ENCODE measurements around the gene CISH.

The CISH gene

GRCh38 chr3:50637011-50637410 lies 25.4 kb upstream of the CISH start:
- no peak for DNase-seq (ENCODE audit: low spot score)

- DNase-seq (ENCODE audit: low spot score) = no peak
Measured at GRCh38 chr3:50635066-50635465, 23.5 kb upstream of the CISH start.

- no peak for DNase-seq (ENCODE audit: low spot score)
Measured at GRCh38 chr3:50633230-50633790, 21.7 kb upstream of the CISH start.

DNA sequence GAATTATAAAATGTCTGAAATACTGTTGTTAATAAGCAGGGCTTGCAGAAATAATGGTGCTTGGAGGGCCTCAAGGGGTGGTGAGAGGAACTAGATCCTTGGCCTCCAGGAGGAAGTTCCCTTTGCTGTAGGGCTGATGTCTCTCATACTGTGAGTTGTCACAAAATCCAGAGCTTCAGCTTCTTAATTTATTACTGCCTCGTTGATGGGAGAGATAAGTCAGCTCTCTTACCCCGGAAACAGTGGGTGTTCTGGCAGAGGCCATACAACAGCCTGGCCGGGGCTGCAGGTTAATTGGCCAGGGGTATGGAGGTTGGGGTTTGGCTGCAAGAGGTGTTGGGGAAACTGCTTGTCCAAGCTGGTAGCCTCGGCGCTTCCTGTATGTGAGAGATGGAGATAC lies 20.9 kb upstream of the CISH start:
- no peak for DNase-seq (ENCODE audit: low spot score)

GRCh38 chr3:50630877-50631276 lies 19.3 kb upstream of the CISH start:
- DNase-seq (ENCODE audit: low spot score) = no peak

- no peak for DNase-seq (ENCODE audit: low spot score)
Measured at GRCh38 chr3:50630394-50630793, 18.8 kb upstream of the CISH start.

- no peak for DNase-seq (ENCODE audit: low spot score)
Measured at GRCh38 chr3:50628601-50629000, 17.0 kb upstream of the CISH start.

DNA sequence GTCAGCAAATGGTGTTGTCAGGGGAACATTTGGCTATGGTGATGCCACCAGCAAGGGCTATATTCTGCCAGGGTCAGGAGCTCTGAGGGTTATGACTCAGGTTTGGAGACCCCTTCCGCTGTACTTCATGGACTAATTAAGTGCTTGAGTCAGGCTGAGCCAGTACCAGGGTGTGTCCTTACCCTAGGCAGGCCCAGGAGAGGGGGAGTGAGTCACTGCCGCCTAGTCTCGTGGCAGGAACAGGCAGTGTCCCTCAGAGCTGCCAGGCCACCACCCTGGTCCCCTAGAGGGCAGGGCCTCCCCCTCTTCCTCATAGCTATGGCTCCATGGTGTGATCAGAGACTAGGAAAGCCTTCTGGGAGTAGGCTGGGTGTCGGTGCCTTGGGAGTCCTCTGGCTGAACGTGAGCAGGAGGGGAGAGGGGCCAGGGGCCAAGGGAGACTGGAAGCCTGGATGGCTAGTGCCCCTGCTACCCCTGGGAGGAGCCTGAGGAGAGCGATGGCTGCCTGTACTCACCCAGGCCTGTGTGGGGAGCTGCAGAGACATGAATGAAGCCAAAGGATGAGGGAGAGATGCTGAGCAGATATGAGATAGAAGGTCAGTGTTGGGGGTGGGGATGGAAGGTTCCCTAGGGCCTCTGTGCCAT lies 16.0 kb upstream of the CISH start:
- peak; percentile 66 for DNase-seq (ENCODE audit: low spot score)

- DNase-seq (ENCODE audit: low spot score) = no peak
Measured at GRCh38 chr3:50626401-50626800, 14.8 kb upstream of the CISH start.

DNA sequence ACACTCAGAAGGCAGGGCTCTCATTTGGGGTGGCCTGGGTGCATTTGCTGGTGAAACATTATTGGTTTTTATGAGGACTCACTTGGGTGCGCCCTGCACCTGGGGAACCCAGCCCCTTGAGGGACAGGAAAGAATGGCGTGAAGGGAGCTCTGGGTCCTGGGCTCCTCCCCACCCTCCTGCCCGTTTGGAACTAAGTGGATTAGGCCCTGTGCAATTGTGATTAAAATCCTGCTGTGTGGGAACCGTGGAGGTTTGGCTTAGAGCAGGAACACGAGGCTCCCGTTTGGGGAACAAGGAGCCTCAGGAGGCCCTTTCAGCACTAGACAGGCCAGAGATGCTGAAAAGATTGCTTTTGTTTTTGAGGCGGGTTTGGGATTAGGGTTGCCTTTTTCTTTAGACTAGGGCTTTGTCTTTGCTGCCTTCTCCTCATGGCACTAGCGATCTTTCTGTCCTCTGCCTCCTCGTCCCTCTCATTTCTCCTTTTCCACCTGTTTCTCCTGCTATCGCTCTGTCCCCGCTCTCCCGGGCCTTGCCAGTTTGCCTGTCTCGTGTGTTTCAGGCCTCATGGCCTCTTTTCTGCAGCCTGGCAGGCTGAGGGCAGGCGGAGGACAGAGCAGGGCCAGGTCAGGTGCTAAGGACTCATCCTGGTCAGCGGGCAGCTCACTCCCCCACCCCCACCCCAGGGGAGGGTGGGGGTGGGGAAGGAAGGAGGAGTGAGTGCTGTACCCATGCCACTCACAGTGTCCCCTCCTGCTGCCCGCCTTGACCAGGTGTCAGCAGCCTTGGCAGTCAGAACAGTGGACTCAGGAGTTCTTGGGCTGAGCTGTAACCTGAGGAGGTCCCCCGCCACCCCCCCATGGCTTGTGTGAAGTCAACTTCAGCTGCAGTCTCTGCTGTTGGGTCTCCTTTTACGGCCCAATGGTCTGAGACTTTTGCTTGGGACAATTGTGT lies 13.9 kb upstream of the CISH start:
- DNase-seq (ENCODE audit: low spot score) = peak; percentile 76

DNA sequence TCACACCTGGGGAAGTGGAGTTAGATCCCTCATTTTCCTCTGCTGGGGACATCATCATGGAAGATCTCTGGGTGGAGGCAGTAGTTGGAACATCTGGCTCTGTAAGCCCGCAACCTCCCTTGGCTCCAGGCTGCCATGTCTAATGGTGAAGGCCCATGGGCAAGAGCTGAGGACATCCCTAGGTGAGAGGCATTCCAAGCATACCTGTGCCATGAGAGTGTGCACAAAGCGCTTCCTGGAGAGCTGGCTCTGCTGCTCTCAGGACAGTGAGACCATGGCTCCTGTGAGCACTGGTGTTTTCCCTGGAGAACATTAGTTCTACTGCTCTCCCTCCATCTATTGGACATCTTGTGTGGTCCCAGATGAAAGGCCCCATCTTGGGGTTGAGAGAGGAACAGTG lies 13.1 kb upstream of the CISH start:
- DNase-seq (ENCODE audit: low spot score) = no peak

DNA sequence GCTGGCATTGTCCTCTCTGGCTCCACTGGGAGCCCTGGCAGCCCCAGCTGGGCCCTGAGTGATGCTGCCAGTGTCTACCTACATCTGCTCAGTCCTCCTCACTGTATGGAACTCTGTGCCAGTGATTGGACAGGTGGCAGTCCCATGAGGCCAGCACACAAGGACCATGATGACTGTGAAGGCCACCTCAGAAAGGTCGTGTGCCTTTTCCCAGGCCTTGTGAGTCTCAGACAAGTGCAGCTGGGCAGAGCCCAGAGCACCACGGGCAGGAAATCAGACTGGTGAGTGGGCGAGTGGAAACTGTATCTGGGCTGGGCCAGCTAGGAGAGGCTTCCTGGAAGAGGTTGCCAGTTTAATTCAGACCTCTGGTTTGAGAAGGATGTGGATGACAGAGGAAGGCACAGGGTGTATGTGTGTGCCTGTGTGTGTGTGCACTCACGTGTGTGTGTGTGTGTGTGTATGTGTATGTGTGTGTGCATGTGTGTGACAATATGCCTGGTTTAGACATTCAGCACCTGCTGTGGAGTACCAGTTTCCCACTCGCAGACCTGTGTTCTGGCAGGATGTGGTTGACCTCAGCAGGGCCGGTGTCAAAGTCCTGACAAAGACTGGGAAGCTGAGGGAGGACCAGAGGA lies 12.4 kb upstream of the CISH start:
- no peak for DNase-seq (ENCODE audit: low spot score)

DNA sequence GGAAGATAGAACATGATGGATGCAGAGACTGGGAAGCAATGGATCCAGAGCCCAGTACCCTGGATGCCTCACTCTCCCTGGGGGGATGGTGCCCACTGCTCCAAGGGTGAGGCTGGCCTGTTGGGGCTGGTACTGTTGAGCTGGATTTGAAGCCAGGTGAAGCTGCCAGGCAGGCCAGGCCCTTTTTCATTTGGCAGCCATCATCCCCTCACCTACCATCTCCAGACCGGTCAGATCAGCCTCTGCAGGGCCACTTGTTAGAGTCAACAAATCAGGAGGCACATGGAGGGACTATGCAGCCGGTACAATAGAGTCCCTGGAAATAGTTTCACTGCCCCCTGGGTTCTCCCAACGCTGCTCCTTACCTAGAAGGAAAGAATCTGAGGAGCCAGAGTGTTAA lies 11.3 kb upstream of the CISH start:
- DNase-seq (ENCODE audit: low spot score) = no peak

GRCh38 chr3:50620820-50621219 lies 9.2 kb upstream of the CISH start:
- DNase-seq (ENCODE audit: low spot score) = no peak

GRCh38 chr3:50620420-50620819 lies 8.8 kb upstream of the CISH start:
- DNase-seq (ENCODE audit: low spot score) = no peak

- DNase-seq (ENCODE audit: low spot score) = no peak
Measured at GRCh38 chr3:50617911-50618481, 6.4 kb upstream of the CISH start.

DNA sequence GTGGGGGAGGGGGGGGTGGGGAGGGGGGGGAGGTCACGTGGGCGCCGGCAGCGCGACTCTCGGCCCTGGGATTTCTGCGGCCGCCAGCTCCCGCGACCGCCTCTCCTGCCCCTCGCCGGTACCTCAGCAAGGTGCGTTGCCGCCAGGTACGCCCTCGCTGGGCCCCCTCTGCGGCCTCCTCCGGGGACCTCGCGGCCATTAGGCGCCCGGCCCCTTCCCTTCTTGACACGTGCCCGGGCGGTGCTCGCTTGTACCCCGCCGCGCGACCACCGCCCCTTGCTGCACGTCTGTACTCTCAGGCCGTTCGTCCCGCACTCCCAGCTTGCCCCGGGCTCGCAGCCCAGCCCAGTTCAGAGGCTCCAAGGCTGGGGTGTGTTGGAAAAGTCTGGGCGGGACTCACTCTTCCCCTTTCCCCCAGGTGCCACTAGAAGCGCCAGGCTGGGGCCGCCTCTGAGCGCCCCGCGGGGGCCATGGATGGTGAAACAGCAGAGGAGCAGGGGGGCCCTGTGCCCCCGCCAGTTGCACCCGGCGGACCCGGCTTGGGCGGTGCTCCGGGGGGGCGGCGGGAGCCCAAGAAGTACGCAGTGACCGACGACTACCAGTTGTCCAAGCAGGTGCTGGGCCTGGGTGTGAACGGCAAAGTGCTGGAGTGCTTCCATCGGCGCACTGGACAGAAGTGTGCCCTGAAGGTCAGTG lies 5.7 kb upstream of the CISH start, which contains the start of gene MAPKAPK3:
TSS of gene MAPKAPK3 (plus strand) at position 56 of the 696 bp plus-strand sequence. CDS start at position 471, 415 bp downstream.
- DNase-seq (ENCODE audit: low spot score) = no peak

- peak; percentile 96 for DNase-seq (ENCODE audit: low spot score)
Measured at GRCh38 chr3:50616770-50617095, 5.2 kb upstream of the CISH start.

- DNase-seq (ENCODE audit: low spot score) = peak; percentile 90
Measured at GRCh38 chr3:50616003-50616769, 4.6 kb upstream of the CISH start.

DNA sequence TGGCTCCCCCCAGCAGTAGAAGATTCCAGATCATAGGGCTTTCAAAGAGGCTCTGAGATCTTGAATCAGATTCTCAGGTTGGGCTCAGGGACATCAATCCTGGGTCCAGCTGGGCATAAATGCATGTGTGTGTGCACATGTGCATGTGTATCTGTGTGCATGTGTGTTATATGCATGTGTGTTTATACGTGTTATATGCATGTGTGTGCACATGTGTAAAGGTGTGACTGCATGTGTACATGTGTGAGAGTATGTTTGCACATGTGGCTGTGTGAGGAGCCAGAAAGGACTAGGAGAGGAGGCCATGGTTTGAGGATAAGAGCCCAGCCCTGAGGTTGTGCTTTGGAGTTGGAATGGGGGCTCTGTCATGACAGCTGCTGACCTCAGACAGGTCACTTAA lies 3.6 kb upstream of the CISH start:
- no peak for DNase-seq (ENCODE audit: low spot score)
